Sigmoid colon (tissue), 3 donors: ENCODE measurements around the gene BRF1.

Experiments
- CTCF ChIP-seq, 4 experiments: fragments of 450-650 bp in 3 of 4; fragments of 200-600 bp in 1 of 4; IDR thresholded peaks; one replicate each; pipeline ENCODE4 v1.5.1; 2016 to 2019; ENCODE audit warnings: antibody characterized with exemption in 4 of 4, mild to moderate bottlenecking in 3 of 4, moderate library complexity in 2 of 4
- POLR2A ChIP-seq, 2 donors: fragments of 450-650 bp; IDR thresholded peaks; one replicate each; pipeline ENCODE4 v1.6.1; 2016; ENCODE audit warnings: antibody characterized with exemption in 2 of 2, mild to moderate bottlenecking in 2 of 2, moderate library complexity in 2 of 2

- TF ChIP-seq CTCF (IDR thresholded peaks at IDR 0.05), result no peak
- no peak for TF ChIP-seq POLR2A (IDR thresholded peaks at IDR 0.05)
Observed at GRCh38 chr14:105210266-105211025, 90.4 kb downstream of the BRF1 start.
